IgD-negative memory B cell (primary cell): ENCODE measurements around the gene CACNA2D1. TPM values are rescaled to one million over a fixed set of nuclear protein-coding genes. Genes with fewer than 3 reads are reported as not detected.
"Not testable (repeated sequence)": the region's sequence is repeated elsewhere in the genome, so short reads cannot be mapped to it uniquely, and the experiment has no call there.

ENCODE experiments used
- H3K27ac Mint-ChIP-seq, 3 donors: one replicate each; pipeline ENCODE4 v1.8.0; 2020 to 2022; ENCODE audit warnings: mild to moderate bottlenecking in 3 of 3, mixed read lengths in 3 of 3, moderate library complexity in 1 of 3
- H3K27me3 Mint-ChIP-seq: one replicate; pipeline ENCODE4 v1.8.0; 2021; ENCODE audit warnings: mixed read lengths
- H3K36me3 Mint-ChIP-seq: one replicate; pipeline ENCODE4 v1.8.0; 2020; ENCODE audit warnings: mild to moderate bottlenecking, mixed read lengths
- H3K4me1 Mint-ChIP-seq, 3 donors: one replicate each; pipeline ENCODE4 v1.8.0; 2020 to 2022; ENCODE audit warnings: mixed read lengths in 3 of 3, mild to moderate bottlenecking in 1 of 3
- H3K4me3 Mint-ChIP-seq, 4 donors: one replicate each; pipeline ENCODE4 v1.8.0; 2020 to 2022; ENCODE audit warnings: mild to moderate bottlenecking in 4 of 4, mixed read lengths in 4 of 4, moderate library complexity in 3 of 4
- H3K9me3 Mint-ChIP-seq, 3 donors: one replicate each; pipeline ENCODE4 v1.8.0; 2020 to 2021; ENCODE audit warnings: mixed read lengths in 3 of 3, mild to moderate bottlenecking in 1 of 3
- polyA plus RNA-seq: library from polyadenylated mRNA; unstranded; fragments of 300-500 nt; fragmentation: Illumina TruSeq; gene quantifications from one replicate; pipeline ENCODE4 v1.2.3, GENCODE V29; 2021

CACNA2D1 gene
- polyA plus RNA-seq, 1 donor from 2014 or later: not detected

- no peaks in the 10 kb centered on the region for H3K4me1 Mint-ChIP-seq
- no peaks in the 10 kb centered on the region for H3K36me3 Mint-ChIP-seq
- H3K27ac Mint-ChIP-seq: no peak overlapping the region
- H3K9me3 Mint-ChIP-seq: peaks cover 0 to 3% (median 0%) of the 10 kb centered on the region in 3 donors
- H3K4me3 Mint-ChIP-seq: no peak overlapping the region
- no peaks in the 10 kb centered on the region for H3K27me3 Mint-ChIP-seq
Measured at GRCh38 chr7:82029236-82029913, 414.2 kb downstream of the CACNA2D1 start.

GRCh38 chr7:82028097-82028496 is 415.5 kb downstream of the CACNA2D1 start:
- Mint-ChIP-seq H3K27me3 (no peaks in the 10 kb centered on the region), H3K4me3 (no peak overlapping the region), H3K4me1 (no peaks in the 10 kb centered on the region)

GRCh38 chr7:82021713-82022112 is 421.9 kb downstream of the CACNA2D1 start:
- Mint-ChIP-seq H3K36me3 (peaks cover 1% of the 10 kb centered on the region), H3K9me3 (peaks cover 0 to 3% (median 0%) of the 10 kb centered on the region in 3 donors), H3K4me1 (no peaks in the 10 kb centered on the region), H3K27ac (no peak overlapping the region), H3K27me3 (no peaks in the 10 kb centered on the region), H3K4me3 (no peak overlapping the region)

More at GRCh38 chr7:82028097-82028496, 415.5 kb downstream of the CACNA2D1 start:
- H3K27ac Mint-ChIP-seq: no peak overlapping the region
- no peaks in the 10 kb centered on the region for H3K36me3 Mint-ChIP-seq
- peaks cover 0 to 3% (median 0%) of the 10 kb centered on the region in 3 donors for H3K9me3 Mint-ChIP-seq

DNA sequence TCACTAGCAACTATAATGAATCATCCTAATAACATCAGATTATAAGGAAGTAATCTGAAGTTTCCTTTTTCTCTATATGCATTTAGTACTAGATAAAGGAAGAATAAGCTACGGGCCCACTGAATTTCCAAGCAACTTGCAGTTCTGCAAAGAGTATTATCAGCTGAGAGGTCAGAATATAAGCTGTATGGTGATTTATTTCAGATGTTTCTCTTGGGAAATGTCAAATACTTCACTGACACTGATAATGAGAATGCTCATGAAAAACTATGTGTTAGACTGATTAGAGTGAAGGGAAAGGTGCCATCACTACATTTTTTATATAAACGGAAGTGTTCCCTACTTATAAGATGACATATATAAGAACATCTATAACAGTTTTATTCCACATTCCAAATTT is 422.5 kb downstream of the CACNA2D1 start:
- Mint-ChIP-seq H3K27me3 (no peaks in the 10 kb centered on the region), H3K4me3 (no peak overlapping the region), H3K36me3 (peaks cover 1% of the 10 kb centered on the region), H3K9me3 (peaks cover 0 to 3% (median 0%) of the 10 kb centered on the region in 3 donors), H3K4me1 (no peaks in the 10 kb centered on the region), H3K27ac (no peak overlapping the region)

- peaks cover 1% of the 10 kb centered on the region for H3K36me3 Mint-ChIP-seq
- H3K4me1 Mint-ChIP-seq: no peaks in the 10 kb centered on the region
- no peaks in the 10 kb centered on the region for H3K27me3 Mint-ChIP-seq
- no peaks in the 10 kb centered on the region for H3K9me3 Mint-ChIP-seq
- no peak overlapping the region for H3K27ac Mint-ChIP-seq
- H3K4me3 Mint-ChIP-seq: no peak overlapping the region
Measured at GRCh38 chr7:82019551-82020475, 423.8 kb downstream of the CACNA2D1 start.

GRCh38 chr7:82018226-82018625 is 425.4 kb downstream of the CACNA2D1 start:
- no peaks in the 10 kb centered on the region for H3K9me3 Mint-ChIP-seq

DNA sequence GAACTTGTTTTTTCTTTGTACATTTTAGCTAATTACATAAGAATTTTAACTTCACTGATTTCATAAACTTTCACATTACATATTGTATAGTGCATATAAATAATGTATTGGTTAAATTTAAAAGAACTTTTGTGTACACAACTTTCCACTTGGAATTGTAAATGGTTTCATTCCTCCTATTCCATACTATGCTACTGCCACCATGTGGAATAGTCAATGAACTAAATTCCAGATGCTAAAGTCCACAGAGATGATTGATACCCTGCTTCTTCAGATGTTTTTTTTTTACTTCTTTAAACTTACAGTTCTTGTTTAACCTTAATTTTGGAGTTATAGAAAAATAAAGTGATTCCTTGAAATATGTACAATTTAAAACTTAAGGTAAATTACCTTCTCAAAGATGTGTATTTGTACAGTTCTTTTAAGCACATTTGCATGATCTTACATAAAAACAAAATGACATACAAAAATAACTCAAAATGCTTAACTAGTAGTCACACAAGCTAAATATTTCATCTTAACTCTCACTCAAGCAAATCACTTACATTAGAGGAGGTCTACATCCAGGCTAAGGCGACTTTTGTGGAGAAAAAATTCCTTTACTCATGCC is 426.1 kb downstream of the CACNA2D1 start:
- H3K27ac Mint-ChIP-seq: no peak overlapping the region
- no peaks in the 10 kb centered on the region for H3K36me3 Mint-ChIP-seq
- no peaks in the 10 kb centered on the region for H3K4me1 Mint-ChIP-seq
- H3K27me3 Mint-ChIP-seq: no peaks in the 10 kb centered on the region
- H3K4me3 Mint-ChIP-seq: no peak overlapping the region
- no peaks in the 10 kb centered on the region for H3K9me3 Mint-ChIP-seq

More at GRCh38 chr7:82018226-82018625, 425.4 kb downstream of the CACNA2D1 start:
- H3K4me3 Mint-ChIP-seq: no peak overlapping the region
- H3K27me3 Mint-ChIP-seq: no peaks in the 10 kb centered on the region
- peaks cover 1% of the 10 kb centered on the region for H3K36me3 Mint-ChIP-seq
- no peak overlapping the region for H3K27ac Mint-ChIP-seq
- no peaks in the 10 kb centered on the region for H3K4me1 Mint-ChIP-seq

- Mint-ChIP-seq H3K4me3 (no peak overlapping the region), H3K27ac (no peak overlapping the region), H3K4me1 (no peaks in the 10 kb centered on the region), H3K27me3 (no peaks in the 10 kb centered on the region), H3K9me3 (no peaks in the 10 kb centered on the region), H3K36me3 (no peaks in the 10 kb centered on the region)
Measured at GRCh38 chr7:82015751-82016150, 427.8 kb downstream of the CACNA2D1 start.

GRCh38 chr7:82014574-82014973 is 429.0 kb downstream of the CACNA2D1 start:
- H3K4me1 Mint-ChIP-seq, H3K27ac Mint-ChIP-seq, H3K36me3 Mint-ChIP-seq, H3K9me3 Mint-ChIP-seq, H3K4me3 Mint-ChIP-seq, H3K27me3 Mint-ChIP-seq: not testable (repeated sequence)

- Mint-ChIP-seq H3K9me3 (no peaks in the 10 kb centered on the region), H3K36me3 (no peaks in the 10 kb centered on the region), H3K4me3 (no peak overlapping the region), H3K4me1 (no peaks in the 10 kb centered on the region), H3K27ac (no peak overlapping the region), H3K27me3 (no peaks in the 10 kb centered on the region)
Measured at GRCh38 chr7:82012453-82012852, 431.1 kb downstream of the CACNA2D1 start.

- Mint-ChIP-seq H3K9me3 (no peaks in the 10 kb centered on the region), H3K4me1 (no peaks in the 10 kb centered on the region), H3K27me3 (no peaks in the 10 kb centered on the region), H3K4me3 (no peak overlapping the region), H3K36me3 (no peaks in the 10 kb centered on the region), H3K27ac (no peak overlapping the region)
Measured at GRCh38 chr7:82010416-82010815, 433.2 kb downstream of the CACNA2D1 start.

- no peak overlapping the region for H3K27ac Mint-ChIP-seq
- H3K4me1 Mint-ChIP-seq: no peaks in the 10 kb centered on the region
- H3K9me3 Mint-ChIP-seq: no peaks in the 10 kb centered on the region
- H3K4me3 Mint-ChIP-seq: no peak overlapping the region
- H3K36me3 Mint-ChIP-seq: no peaks in the 10 kb centered on the region
- no peaks in the 10 kb centered on the region for H3K27me3 Mint-ChIP-seq
Measured at GRCh38 chr7:82007315-82007714, 436.3 kb downstream of the CACNA2D1 start.

- no peaks in the 10 kb centered on the region for H3K9me3 Mint-ChIP-seq
- no peak overlapping the region for H3K27ac Mint-ChIP-seq
- no peak overlapping the region for H3K4me3 Mint-ChIP-seq
- H3K27me3 Mint-ChIP-seq: no peaks in the 10 kb centered on the region
- no peaks in the 10 kb centered on the region for H3K4me1 Mint-ChIP-seq
- H3K36me3 Mint-ChIP-seq: no peaks in the 10 kb centered on the region
Measured at GRCh38 chr7:82005056-82005455, 438.5 kb downstream of the CACNA2D1 start.

DNA sequence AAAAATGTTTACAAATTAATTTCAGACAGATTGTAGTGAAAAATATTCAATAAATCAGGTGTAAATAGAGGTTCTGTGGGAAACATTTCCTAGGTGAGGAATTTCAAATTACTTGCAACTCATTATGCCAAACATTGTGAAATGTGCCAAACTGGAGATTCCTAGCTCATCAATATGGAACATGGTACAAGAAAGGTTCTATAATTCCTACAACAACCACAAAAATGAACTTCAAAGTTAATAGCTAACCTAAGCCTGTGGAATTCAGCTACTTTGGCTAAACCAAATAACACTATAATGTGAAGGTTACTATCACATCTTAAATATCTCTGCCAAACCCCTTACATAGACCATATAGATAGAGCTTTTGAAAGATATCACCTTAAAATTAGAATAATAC is 450.4 kb downstream of the CACNA2D1 start:
- Mint-ChIP-seq H3K27me3 (no peaks in the 10 kb centered on the region), H3K27ac (no peak overlapping the region), H3K4me3 (no peak overlapping the region), H3K4me1 (no peaks in the 10 kb centered on the region), H3K9me3 (no peaks in the 10 kb centered on the region), H3K36me3 (no peaks in the 10 kb centered on the region)

- no peak overlapping the region for H3K4me3 Mint-ChIP-seq
Measured at GRCh38 chr7:81990395-81990794, 453.2 kb downstream of the CACNA2D1 start.

More at GRCh38 chr7:81990395-81990794, 453.2 kb downstream of the CACNA2D1 start:
- Mint-ChIP-seq H3K36me3 (no peaks in the 10 kb centered on the region), H3K27me3 (no peaks in the 10 kb centered on the region), H3K9me3 (peaks cover 0 to 2% (median 0%) of the 10 kb centered on the region in 3 donors), H3K27ac (no peak overlapping the region), H3K4me1 (no peaks in the 10 kb centered on the region)
